Right lobe of liver (tissue), 6 donors: ENCODE measurements around the gene UBE2J2. TPM values are rescaled to one million over a fixed set of nuclear protein-coding genes. Genes with fewer than 3 reads are reported as not detected.

Experiments
- ATAC-seq, 4 donors: fragments of 200-7000 bp; cut with Tn5 transposase; one replicate each; pipeline ENCODE4 v1.9.1; 2020; ENCODE audit warnings: mild to moderate bottlenecking in 4 of 4, moderate library complexity in 4 of 4
- DNase-seq, 3 donors: peaks; one replicate each; pipeline ENCODE4 v3.0.0-alpha.2; 2020
- H3K27ac ChIP-seq, 3 donors: fragments of 200-600 bp; one replicate each; pipeline ENCODE4 v1.8.0; 2022
- H3K27me3 ChIP-seq, 2 donors: fragments of 200-600 bp; one replicate each; pipeline ENCODE4 v1.8.0; 2022
- H3K36me3 ChIP-seq, 4 donors: fragments of 200-600 bp; sonication (generic) in 1 of 4; one replicate each; pipeline versions ENCODE4 v1.5.1 to v1.8.0; 2017 to 2022; ENCODE audit warnings: control low read depth in 1 of 4
- H3K4me1 ChIP-seq, 4 donors: fragments of 200-600 bp; sonication (generic) in 1 of 4; one replicate each; pipeline versions ENCODE4 v1.5.1 to v1.8.0; 2017 to 2022; ENCODE audit warnings: control low read depth in 1 of 4
- H3K4me3 ChIP-seq, 3 donors: fragments of 200-600 bp; one replicate each; pipeline ENCODE4 v1.8.0; 2022
- H3K9me3 ChIP-seq, 4 donors: fragments of 200-600 bp; sonication (generic) in 1 of 4; one replicate each; pipeline versions ENCODE4 v1.5.1 to v1.8.0; 2017 to 2022; ENCODE audit warnings: control low read depth in 1 of 4
- CTCF ChIP-seq, 4 donors: fragments of 200-600 bp in 3 of 4; fragments of 450-650 bp in 1 of 4; IDR thresholded peaks; one replicate each; pipeline versions ENCODE4 v1.5.1 to v1.8.0; 2016 to 2022; ENCODE audit warnings: antibody characterized with exemption in 4 of 4, mild to moderate bottlenecking in 2 of 4
- POLR2A ChIP-seq: fragments of 450-650 bp; IDR thresholded peaks from one replicate; pipeline ENCODE4 v1.6.1; 2017; ENCODE audit warnings: antibody characterized with exemption, mild to moderate bottlenecking
- WGBS: methylation state at CpG from one replicate; pipeline ENCODE4 v1.1.6; 2018; ENCODE audit warnings: low coverage, low lambda C conversion rate; ENCODE audit not compliant: insufficient coverage; ENCODE audit errors: missing lambda C conversion rate; 5-methylcytosine and 5-hydroxymethylcytosine counted together
- intact Hi-C, 2 donors: fragments of 100-400 bp; cut with DNase I; formaldehyde crosslinking; loops; one replicate each; pipeline versions ENCODE4 v1.11.2 to v1.14.1; 2022
- total RNA-seq, 6 experiments: library from RNA; depleted of rRNA in 2 of 6; stranded (reverse); fragments of >200 nt in 2 of 6; fragmentation: NEBNext Ultra II Directional in 3 of 6; extraction: Animal tissue kit (Norgen Biotek cat#: 25700) in 3 of 6; gene quantifications; one replicate each; pipeline versions ENCODE4 v1.1.0 to v1.2.4, GENCODE V29; 2016 to 2023
- donor health status: DM: no; HTN: yes; CAD: no.
- donor health status: DM: no; HTN: no; CAD: no.
- donor health status: DM: no; HTN: no; CAD: no.
- donor health status: DM: no; HTN: yes; CAD: no.
- donor health status: DM: no; HTN: yes; CAD: no.

The UBE2J2 gene
- total RNA-seq, 6 experiments from 2014 or later = 25.5 to 30.6 (median 26.9) TPM

DNA sequence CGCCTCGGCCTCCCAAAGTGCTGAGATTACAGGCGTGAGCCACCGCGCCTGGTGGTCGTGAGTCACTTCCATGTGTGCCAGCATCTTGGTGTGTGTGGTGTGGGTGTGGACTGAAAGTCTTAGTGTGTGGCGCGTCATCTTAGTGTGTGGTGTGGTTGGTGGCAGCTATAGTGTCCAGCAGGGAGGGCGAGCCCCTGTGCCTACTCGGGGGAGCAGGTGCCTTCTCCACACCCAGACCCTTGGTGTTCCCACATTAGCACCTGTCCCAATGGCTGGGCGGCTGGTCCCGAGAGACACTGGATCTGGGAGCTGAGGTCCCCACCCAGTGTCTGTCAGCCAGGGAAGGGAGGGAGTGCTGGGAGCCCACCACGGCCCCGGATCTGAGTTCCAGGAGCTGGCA lies 9.3 kb upstream of the UBE2J2 start:
- Histone ChIP-seq H3K4me3 (no peak overlapping the region), H3K36me3 (no peaks in the 10 kb centered on the region), H3K27me3 (no peaks in the 10 kb centered on the region), H3K9me3 (no peaks in the 10 kb centered on the region), H3K27ac (no peak overlapping the region), H3K4me1 (peaks cover 0 to 15% (median 6%) of the 10 kb centered on the region in 4 donors)
- intact Hi-C loops = no loop called here
- TF ChIP-seq CTCF (IDR thresholded peaks at IDR 0.05) (no peak), POLR2A (no peak)
- DNase-seq (no peak), ATAC-seq (no peak)
- 81% methylated on average over 6 of the region's 14 CpGs for WGBS

- DNase-seq (peak; percentile 93 to 99 (median 97)), ATAC-seq (peak; percentile 92 to 96 (median 94))
- no CpG with 5 or more reads among the region's 26 CpGs for WGBS
These were observed 8.1 kb upstream of the UBE2J2 start for GRCh38 chr1:1281533-1282321.

GRCh38 chr1:1280782-1281481 lies 7.3 kb upstream of the UBE2J2 start:
- TF ChIP-seq CTCF (IDR thresholded peaks at IDR 0.05) (no peak), POLR2A (no peak)
- WGBS = 84% methylated on average over 5 of the region's 21 CpGs
- intact Hi-C loops = no loop called here
- Histone ChIP-seq H3K4me3 (peak overlapping the region in 1 of 3 donors; percentile 19), H3K9me3 (no peaks in the 10 kb centered on the region), H3K4me1 (peaks cover 0 to 15% (median 6%) of the 10 kb centered on the region in 4 donors), H3K36me3 (no peaks in the 10 kb centered on the region), H3K27ac (peak overlapping the region in 1 of 3 donors; percentile 64), H3K27me3 (no peaks in the 10 kb centered on the region)
- DNase-seq (peak in 1 of 3 donors; percentile 45), ATAC-seq (peak in 2 of 4 donors; percentile 8 to 25)

More at GRCh38 chr1:1281533-1282321, 8.1 kb upstream of the UBE2J2 start:
- no peaks in the 10 kb centered on the region for H3K27me3 ChIP-seq
- H3K27ac ChIP-seq = peak overlapping the region in 2 of 3 donors; percentile 30 to 64
- intact Hi-C loops = no loop called here
- H3K4me1 ChIP-seq = peaks cover 0 to 15% (median 6%) of the 10 kb centered on the region in 4 donors
- no peaks in the 10 kb centered on the region for H3K36me3 ChIP-seq
- H3K9me3 ChIP-seq = no peaks in the 10 kb centered on the region
- TF ChIP-seq POLR2A (no peak), CTCF (IDR thresholded peaks at IDR 0.05) (no peak)
- H3K4me3 ChIP-seq = peak overlapping the region in 1 of 3 donors; percentile 19

DNA sequence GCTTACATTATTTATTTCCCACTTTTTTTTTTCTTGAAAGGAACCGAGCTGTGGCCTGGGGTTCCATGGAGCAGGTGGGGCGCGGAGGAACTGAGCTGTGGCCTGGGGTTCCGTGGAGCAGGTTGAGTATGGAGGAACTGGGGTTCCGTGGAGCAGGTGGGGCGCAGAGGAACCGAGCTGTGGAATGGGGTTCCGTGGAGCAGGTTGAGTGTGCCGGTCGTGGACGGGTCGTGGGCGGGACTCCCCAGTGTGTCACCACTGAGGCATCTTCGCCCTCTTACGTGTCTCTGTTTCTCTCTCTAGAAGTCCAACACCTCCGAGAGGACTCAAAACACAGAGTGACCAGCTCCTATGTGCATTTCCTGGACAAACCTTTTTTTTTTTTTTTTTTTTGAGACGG lies 5.4 kb upstream of the UBE2J2 start:
- Histone ChIP-seq H3K4me1 (peaks cover 0 to 15% (median 6%) of the 10 kb centered on the region in 4 donors), H3K9me3 (no peaks in the 10 kb centered on the region), H3K27me3 (no peaks in the 10 kb centered on the region), H3K36me3 (no peaks in the 10 kb centered on the region), H3K4me3 (no peak overlapping the region), H3K27ac (no peak overlapping the region)
- ATAC-seq (no peak), DNase-seq (no peak)
- intact Hi-C loops = no loop called here
- WGBS = 95% methylated on average over 15 of the region's 17 CpGs
- TF ChIP-seq CTCF (IDR thresholded peaks at IDR 0.05) (no peak), POLR2A (no peak)
